ENCODE data around the gene TINAGL1.

The TINAGL1 gene

DNA sequence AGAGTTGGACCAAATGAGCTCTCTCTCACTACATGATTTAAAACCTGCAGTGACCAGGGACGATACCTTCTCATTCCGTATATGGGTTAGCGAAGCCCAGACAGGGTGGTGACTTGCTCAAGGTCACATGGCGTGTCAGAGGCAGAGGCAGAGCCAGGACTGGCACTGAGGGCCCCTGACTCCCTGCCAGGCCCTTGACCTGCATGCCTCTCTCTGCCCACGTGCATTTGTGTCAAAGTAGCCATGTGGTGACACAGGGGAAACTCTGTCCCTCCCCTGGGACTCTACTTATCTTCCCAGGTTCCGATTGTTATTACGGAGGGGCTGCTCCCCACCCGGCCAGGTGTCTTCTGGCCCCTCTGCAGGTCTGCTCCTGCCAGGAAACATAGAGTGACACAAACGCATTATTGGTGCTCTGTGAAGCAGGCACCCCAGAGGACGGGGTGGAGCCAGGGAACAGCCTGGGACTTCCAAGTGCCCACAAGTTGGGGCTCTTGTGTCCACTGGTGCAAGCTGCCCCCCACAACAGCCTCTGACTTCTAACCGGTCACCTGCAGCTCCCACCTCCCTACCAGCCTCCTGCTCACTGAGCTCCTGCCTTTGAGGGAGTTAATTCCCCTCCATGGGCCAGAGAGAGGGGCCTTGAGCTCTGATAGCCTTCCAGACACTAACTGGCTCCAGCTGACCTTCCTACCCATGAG is 7.3 kb upstream of the TINAGL1 start:
- DNase-seq (ENCODE audit: low read depth): no peak

DNA sequence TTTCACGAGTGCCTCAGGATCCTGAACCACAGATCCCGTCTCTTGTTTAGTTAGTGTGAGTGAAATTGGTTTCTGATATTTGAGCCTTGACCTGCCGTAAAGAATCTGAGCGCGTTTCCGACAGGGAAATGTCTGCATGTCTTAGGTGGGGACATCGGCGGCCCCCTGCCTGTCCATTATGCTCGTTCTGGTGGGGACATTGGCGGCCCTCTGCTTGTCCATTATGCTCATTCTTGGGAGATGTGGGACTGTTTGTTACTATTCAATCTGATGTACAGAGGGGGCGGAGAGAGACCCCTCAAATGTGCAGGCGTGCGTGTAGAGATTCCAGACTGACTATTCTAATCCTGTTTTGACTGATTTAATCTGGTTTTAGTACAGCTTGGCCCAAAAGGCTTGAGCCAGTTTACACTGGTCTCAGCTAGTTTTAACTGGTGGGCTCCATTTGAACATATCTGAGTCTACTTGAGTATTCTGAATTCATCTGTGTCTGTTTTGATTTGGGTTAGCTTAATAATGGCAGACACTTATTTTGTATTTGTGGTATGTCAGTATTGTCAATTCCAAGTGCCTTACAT is 6.6 kb upstream of the TINAGL1 start:
- no peak for DNase-seq (ENCODE audit: low read depth)

- DNase-seq (ENCODE audit: low read depth): no peak
Measured at GRCh38 chr1:31570228-31570627, 6.1 kb upstream of the TINAGL1 start.

DNA sequence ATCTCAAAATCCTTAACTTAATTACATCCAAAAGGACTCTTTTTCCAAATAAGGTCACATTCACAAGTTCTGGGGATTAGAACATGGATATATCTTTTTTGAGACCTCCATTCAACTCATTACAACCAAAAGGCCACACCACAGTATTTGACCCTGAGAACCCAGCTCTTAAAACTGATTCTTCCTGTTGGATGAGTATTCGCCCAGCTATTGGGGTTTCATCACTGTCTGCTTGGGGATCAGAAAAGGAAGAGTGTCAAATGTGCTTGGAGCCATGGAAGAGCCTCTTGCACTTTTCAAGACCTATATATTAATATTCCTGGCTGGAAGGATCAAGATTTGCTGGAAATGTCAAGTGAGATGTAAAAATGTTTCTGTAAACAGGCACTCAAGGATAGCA is 5.4 kb upstream of the TINAGL1 start:
- DNase-seq (ENCODE audit: low read depth): no peak

DNA sequence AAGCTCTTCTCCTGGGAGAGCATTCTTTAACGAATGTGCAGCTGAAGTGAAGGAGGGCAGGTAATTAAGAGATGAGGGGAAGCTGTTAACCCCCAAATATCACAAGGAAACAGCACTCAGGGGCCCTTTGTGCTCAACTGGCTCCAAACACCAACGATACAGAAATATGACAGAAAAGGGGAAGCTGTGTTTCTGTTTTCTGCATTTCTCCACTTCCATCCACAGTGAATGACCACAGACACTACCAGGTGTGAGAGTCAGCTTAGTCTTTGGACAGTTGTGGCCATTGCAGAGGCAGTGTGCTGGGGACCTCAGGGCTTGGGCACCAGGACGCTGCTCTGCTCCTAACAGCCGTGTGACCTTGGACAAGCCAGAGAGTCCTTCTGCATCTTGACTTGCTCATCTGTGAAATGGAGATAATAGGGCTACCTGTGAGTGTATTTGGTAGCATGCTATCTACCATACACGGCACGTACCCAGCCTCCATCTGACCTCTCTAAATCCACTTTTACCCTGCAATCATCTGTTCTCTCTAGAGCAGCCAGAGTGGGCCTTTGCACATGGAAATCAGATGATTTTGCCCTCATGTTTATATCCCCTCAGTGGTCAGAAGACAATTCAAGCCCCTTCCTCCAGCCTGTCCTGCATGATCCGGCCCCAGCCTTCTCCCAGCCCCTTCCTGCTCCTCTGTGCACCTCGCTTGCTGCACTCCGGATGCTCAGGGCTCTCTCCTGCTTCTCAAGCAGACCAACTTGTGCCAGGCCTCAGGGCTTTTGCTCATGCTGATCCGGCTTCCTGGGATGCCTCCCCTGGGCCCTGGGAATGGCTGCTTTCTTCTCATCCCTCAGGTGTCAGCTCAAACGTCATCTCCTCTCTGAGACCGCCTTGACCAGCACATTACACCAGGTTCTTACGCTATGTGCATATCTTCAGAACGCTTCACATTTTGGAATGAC is 4.7 kb upstream of the TINAGL1 start:
- no peak for DNase-seq (ENCODE audit: low read depth)

GRCh38 chr1:31572323-31573104 is 3.8 kb upstream of the TINAGL1 start:
- DNase-seq (ENCODE audit: low read depth): no peak

GRCh38 chr1:31573261-31573660 is 3.1 kb upstream of the TINAGL1 start:
- no peak for DNase-seq (ENCODE audit: low read depth)

- no peak for DNase-seq (ENCODE audit: low read depth)
Measured at GRCh38 chr1:31574749-31575368, 1.5 kb upstream of the TINAGL1 start.

DNA sequence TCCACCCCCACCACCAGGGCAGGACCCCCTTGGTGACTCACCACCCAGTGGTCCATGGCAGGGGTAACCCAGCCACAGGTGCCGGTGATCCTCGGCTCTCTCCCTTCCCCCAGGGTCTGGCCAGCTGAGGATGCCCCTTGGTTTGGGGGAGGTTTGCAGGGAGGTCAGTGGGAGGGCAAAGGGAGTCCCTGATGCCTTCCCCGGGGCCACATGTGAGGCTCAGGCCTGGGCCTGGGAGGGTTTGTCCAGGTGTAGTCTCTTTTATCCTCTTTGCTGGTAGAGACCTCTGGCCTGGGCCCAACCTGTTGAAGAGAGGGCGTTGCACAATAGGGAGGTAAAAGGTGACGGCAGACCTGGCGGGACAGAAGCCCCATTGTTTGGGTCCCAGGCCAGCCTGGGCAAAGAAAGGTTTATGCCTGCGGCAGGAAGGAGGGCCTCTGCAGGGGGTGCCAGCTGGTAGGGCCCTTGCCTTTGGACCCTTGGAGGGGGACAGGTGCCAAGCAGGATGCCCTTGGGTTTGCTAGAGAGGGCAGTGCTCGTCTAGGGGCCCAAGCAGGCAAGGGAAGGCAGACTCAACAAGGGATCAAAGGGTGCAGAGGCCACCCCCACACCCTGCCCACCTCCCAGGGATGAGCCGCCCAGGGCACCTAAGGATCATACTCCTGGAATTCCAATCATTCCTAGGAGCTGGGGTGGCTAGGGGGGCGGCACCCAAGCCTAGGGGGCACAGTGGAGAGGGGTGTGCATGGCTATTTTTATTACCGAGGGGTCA is 760 bp upstream of the TINAGL1 start:
- no peak for DNase-seq (ENCODE audit: low read depth)

- no peak for DNase-seq (ENCODE audit: low read depth)
Measured at GRCh38 chr1:31576743-31577455, 584 bp downstream of the TINAGL1 start.

DNA sequence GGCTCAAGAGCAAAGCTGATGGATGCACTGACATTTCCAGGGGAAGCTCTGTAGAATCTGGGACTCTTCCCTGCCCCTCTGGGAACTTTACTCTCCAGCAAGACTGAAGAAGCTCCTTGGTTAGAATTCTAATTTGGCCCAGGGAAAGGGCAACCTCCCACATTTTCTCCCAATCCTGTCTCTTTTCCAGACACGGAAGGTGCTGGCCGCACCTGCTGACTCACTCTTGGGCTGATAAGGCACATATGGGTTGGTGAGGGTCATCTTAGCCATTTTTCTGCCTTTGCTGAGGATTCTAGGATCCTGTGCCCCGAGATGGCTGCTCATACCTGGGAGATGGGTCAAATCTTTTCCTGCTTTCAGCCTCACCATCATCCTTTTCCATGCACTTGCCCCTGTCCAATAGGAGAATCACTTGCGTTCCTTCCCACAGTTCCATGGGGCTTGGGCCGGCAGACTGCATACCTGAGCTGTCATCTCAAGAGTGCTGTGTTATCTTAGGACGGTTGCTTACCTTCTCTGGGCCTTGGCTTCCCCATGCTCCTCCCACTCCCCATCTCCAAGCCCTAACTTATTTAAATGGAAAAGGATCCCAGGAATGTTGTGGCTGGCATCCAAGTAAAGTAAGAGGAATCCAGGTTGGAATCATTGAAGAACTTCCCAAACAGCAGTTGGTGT is 1.3 kb downstream of the TINAGL1 start:
- DNase-seq (ENCODE audit: low read depth): no peak

DNA sequence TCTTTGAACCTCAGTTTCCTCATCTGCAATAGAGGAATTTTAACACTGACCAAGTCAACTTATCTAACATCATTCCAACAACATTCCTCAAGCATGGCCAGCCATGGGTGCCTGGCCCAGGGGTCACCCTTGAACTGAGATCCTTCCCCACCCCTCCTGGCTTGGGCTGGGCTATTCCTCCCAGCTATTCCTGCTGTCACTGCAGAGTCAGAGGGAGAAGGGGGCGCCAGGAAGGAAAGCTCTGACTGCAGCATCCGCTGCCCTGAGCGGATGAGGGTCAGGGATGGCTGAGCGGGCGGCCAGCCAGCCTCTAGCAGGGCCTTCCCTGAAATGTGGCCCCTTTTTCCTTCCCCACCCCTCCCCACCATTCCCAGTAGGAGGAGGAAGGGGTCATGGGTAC is 3.1 kb downstream of the TINAGL1 start:
- DNase-seq (ENCODE audit: low read depth): no peak

DNA sequence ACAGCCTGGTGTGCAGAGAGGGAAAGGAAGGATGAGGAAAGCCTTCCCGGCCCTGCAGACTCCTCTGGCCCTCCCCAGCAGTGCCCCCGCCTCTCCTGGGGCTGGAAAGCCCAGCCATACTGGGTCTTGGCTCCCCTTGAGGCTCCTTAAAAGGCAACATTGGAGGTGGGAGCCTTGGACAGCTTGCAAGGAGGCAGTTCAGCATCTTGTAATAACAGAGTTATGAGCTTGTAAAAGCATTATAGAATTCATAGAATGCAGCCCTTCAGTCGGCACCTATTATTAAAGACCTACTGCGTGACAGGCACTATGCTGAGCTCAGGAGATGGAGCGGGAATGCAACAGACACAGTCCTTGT is 4.2 kb downstream of the TINAGL1 start:
- DNase-seq (ENCODE audit: low read depth): no peak

- DNase-seq (ENCODE audit: low read depth): no peak
Measured at GRCh38 chr1:31580891-31581603, 4.7 kb downstream of the TINAGL1 start.

GRCh38 chr1:31581821-31582810 is 5.8 kb downstream of the TINAGL1 start:
- no peak for DNase-seq (ENCODE audit: low read depth)

DNA sequence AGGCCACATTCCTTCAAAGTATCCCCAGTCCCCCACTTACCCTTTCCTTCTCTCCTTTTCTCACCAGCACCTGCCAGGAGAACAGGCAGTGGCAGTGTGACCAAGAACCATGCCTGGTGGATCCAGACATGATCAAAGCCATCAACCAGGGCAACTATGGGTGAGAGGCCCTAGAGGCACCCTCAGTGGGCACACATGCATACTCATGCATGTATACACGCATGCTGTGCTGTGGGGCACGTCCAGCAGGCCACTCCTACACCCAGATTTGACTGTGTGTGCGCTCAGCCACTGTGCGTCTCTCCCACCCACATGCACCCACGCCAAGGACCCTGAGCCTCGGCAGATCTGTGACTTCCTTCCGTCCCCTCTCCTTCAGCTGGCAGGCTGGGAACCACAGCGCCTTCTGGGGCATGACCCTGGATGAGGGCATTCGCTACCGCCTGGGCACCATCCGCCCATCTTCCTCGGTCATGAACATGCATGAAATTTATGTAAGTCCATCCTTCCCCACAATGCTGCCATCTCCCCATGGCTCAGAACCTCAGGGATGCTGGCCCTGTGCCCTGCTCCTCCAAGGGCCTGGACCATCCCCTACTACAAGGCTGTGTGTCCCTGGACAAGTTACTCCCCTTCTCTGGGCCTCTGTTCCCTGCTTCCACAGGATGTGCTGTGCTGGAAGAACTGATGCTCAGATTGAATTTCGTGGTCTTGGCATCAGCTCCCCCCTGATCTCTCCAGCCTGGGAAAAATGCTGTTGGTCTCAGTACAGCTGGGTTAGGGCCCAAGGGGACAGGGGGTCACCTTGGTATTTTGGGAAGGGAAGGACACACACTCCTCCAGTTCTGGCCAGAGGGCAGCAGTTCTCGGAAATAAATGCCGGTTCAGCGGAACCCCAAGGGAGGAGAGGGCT is 7.0 kb downstream of the TINAGL1 start:
- no peak for DNase-seq (ENCODE audit: low read depth)
